ENCODE measurements around the gene ASAP2. TPM values are rescaled to one million over a fixed set of nuclear protein-coding genes. Genes with fewer than 3 reads are reported as not detected.

Gene ASAP2
- total RNA-seq, 1 experiment from 2014 or later, result 60.3 TPM

DNA sequence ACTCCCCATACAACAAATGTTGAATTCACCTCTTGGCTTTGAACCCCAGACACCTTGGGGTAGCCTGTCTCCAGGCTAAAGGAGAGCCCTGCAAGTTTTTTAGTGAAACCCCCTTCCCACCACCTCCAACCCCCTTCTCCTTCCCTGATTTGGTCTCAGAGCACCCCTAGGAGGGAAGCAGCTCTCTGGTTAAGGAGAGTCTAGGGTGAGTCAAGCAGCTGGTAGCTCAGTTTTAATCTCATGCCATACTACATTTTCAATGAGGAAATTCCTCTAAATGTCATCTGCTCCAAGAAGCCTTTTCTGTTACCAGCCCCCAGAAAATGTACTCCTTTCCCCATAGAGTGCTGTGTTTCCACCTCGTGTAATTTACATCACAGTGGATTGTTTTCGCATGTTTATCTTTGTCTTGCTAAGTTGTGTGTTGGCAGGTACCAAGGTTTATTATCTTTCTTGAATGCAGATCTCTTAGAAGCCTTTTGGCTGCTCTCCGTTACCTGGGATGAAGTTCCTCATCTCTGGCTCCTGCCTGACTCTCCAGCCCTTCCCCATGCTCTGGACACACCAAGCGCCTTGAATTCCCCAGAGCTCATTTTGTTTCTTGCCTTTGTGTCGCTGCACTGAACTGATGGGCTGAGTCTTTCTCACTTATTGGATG, 82.2 kb downstream of the ASAP2 start:
- CTCF ChIA-PET, result no interaction called here
- intact Hi-C loops (cut with micrococcal nuclease; ENCODE audit: unreplicated experiment), result loop anchor here (1.0 to 10.0 kb wide), 4 partner anchors 26 to 96 kb away; no protein-coding TSS in a partner anchor
- Histone ChIP-seq H3K4me3 (peak overlapping the region; percentile 9; the same call in 1 of the 2 replicates), H3K36me3 (ENCODE audit: low read depth) (peaks cover 21% of the 10 kb centered on the region; the same call in 1 of the 2 replicates), H2AFZ (no peak overlapping the region), H3K4me1 (replicated peaks; ENCODE audit: insufficient read depth) (peaks cover 58% of the 10 kb centered on the region), H3K4me2 (peak overlapping the region; percentile 73), H3K9me3 (ENCODE audit: insufficient read depth, low read depth) (no peaks in the 10 kb centered on the region), H3K27me3 (ENCODE audit: insufficient read depth, low read depth) (no peaks in the 10 kb centered on the region), H3F3A (ENCODE audit: insufficient read depth, low read depth) (peaks cover 65% of the 10 kb centered on the region), H3K9me2 (ENCODE audit: insufficient read depth) (no peaks in the 10 kb centered on the region), H3K79me2 (ENCODE audit: low read depth) (peaks cover 79% of the 10 kb centered on the region), H4K20me1 (ENCODE audit: insufficient read depth) (no peaks in the 10 kb centered on the region), H3K27ac (peak overlapping the region; percentile 96)
- no TSS peak for BruUV-seq (replicated peaks)
- POLR2A ChIA-PET (ENCODE audit: unreplicated experiment), result interaction anchor here (0.6 to 0.8 kb wide), 4 partner anchors 22 to 80 kb away, joined by 4 to 8 read pairs (median 4); no protein-coding TSS in a partner anchor
- TF ChIP-seq, protein P1, sequence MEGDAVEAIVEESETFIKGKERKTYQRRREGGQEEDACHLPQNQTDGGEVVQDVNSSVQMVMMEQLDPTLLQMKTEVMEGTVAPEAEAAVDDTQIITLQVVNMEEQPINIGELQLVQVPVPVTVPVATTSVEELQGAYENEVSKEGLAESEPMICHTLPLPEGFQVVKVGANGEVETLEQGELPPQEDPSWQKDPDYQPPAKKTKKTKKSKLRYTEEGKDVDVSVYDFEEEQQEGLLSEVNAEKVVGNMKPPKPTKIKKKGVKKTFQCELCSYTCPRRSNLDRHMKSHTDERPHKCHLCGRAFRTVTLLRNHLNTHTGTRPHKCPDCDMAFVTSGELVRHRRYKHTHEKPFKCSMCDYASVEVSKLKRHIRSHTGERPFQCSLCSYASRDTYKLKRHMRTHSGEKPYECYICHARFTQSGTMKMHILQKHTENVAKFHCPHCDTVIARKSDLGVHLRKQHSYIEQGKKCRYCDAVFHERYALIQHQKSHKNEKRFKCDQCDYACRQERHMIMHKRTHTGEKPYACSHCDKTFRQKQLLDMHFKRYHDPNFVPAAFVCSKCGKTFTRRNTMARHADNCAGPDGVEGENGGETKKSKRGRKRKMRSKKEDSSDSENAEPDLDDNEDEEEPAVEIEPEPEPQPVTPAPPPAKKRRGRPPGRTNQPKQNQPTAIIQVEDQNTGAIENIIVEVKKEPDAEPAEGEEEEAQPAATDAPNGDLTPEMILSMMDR (conservative IDR thresholded peaks at IDR 0.05), result no peak
- TF ChIP-seq EZH2 (IDR thresholded peaks at IDR 0.05; ENCODE audit: low read depth), result no peak
- DNase-seq, result no peak

DNA sequence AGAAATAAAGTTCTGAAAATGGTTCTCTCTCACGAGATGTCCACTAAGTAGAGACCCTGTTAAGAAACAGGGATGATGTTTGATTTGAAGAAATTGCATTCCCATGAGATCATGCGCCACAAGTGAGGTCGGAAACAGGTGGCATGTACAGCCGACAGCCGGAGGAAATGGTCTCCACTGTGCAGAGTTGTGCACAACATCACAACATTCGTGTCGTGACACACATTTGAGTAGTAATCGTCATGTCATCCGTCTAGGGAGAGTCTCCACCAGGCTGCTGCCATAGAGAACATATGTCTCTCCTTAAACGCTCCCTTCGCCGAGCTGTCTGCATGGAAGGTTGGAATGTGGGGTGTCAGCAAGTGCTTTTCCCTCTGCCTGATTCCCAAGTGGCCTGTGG, 84.7 kb downstream of the ASAP2 start:
- Histone ChIP-seq H4K20me1 (ENCODE audit: insufficient read depth) (peaks cover 6% of the 10 kb centered on the region; the same call in 1 of the 2 replicates), H3K36me3 (ENCODE audit: low read depth) (peaks cover 21% of the 10 kb centered on the region; the same call in 1 of the 2 replicates), H3K4me2 (no peak overlapping the region), H3K9me3 (ENCODE audit: insufficient read depth, low read depth) (no peaks in the 10 kb centered on the region), H3K27ac (no peak overlapping the region), H3K79me2 (ENCODE audit: low read depth) (peaks cover 80% of the 10 kb centered on the region), H3F3A (ENCODE audit: insufficient read depth, low read depth) (peaks cover 53% of the 10 kb centered on the region), H3K27me3 (ENCODE audit: insufficient read depth, low read depth) (no peaks in the 10 kb centered on the region), H3K4me3 (no peak overlapping the region), H3K9me2 (ENCODE audit: insufficient read depth) (no peaks in the 10 kb centered on the region), H2AFZ (no peak overlapping the region), H3K4me1 (replicated peaks; ENCODE audit: insufficient read depth) (peaks cover 33% of the 10 kb centered on the region)
- CTCF ChIA-PET, result no interaction called here
- no peak for TF ChIP-seq EZH2 (IDR thresholded peaks at IDR 0.05; ENCODE audit: low read depth)
- TF ChIP-seq, protein P1 (conservative IDR thresholded peaks at IDR 0.05), result no peak
- DNase-seq, result no peak
- POLR2A ChIA-PET (ENCODE audit: unreplicated experiment), result no interaction called here
- no TSS peak for BruUV-seq (replicated peaks)
- intact Hi-C loops (cut with micrococcal nuclease; ENCODE audit: unreplicated experiment), result no loop called here

DNA sequence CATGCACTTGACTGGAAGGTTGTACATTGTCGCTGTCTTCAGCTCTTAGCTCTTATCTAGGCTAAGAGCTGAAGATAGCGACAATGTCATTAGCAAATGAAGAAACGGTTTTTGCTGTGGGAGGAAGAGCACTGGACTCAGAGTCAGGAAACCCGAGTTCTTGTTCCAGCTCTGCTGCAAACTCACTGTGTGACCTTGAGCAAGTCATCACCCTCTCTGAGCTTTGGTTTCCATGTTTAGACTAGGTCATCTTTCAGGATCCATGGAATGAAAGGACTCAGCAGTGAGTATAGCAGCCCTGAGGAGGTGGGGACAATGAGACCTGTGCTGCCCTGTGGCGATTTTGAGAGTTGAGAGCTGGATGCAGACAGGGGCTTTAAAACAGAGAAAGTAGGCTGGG, 85.3 kb downstream of the ASAP2 start:
- Histone ChIP-seq H3K9me2 (ENCODE audit: insufficient read depth) (no peaks in the 10 kb centered on the region), H3K27ac (no peak overlapping the region), H2AFZ (no peak overlapping the region), H3F3A (ENCODE audit: insufficient read depth, low read depth) (peaks cover 52% of the 10 kb centered on the region), H3K4me2 (no peak overlapping the region), H3K4me3 (no peak overlapping the region), H3K79me2 (ENCODE audit: low read depth) (peaks cover 86% of the 10 kb centered on the region), H3K36me3 (ENCODE audit: low read depth) (peaks cover 21% of the 10 kb centered on the region; the same call in 1 of the 2 replicates), H4K20me1 (ENCODE audit: insufficient read depth) (peaks cover 6% of the 10 kb centered on the region; the same call in 1 of the 2 replicates), H3K27me3 (ENCODE audit: insufficient read depth, low read depth) (no peaks in the 10 kb centered on the region), H3K9me3 (ENCODE audit: insufficient read depth, low read depth) (no peaks in the 10 kb centered on the region), H3K4me1 (replicated peaks; ENCODE audit: insufficient read depth) (peaks cover 27% of the 10 kb centered on the region)
- DNase-seq, result no peak
- TF ChIP-seq, protein P1 (conservative IDR thresholded peaks at IDR 0.05), result no peak
- TF ChIP-seq EZH2 (IDR thresholded peaks at IDR 0.05; ENCODE audit: low read depth), result no peak
- no TSS peak for BruUV-seq (replicated peaks)
- intact Hi-C loops (cut with micrococcal nuclease; ENCODE audit: unreplicated experiment), result no loop called here
- ChIA-PET POLR2A (ENCODE audit: unreplicated experiment) (no interaction called here), CTCF (no interaction called here)

Data from PC-9 (cell line).